RWPE1 (cell line): Measurements from ENCODE around the gene WDR35.
"Not testable (repeated sequence)": the region's sequence is repeated elsewhere in the genome, so short reads cannot be mapped to it uniquely, and the experiment has no call there.

ENCODE experiments used
- CTCF ChIA-PET: fragments of 350-600 bp; sonication (Branson Sonifier 250); formaldehyde crosslinking; extraction: SDS; loops from one replicate; lab custom pipeline; 2021; lab: Yijun Ruan, JAX
- POLR2A ChIA-PET: fragments of 400-600 bp; formaldehyde crosslinking; extraction: SDS; loops from one replicate; lab custom pipeline; 2020; ENCODE audit warnings: antibody characterized with exemption; ENCODE audit not compliant: low non-redundant PET; lab: Yijun Ruan, JAX
- DNase-seq: peaks from one replicate; pipeline ENCODE4 v3.0.0; 2012; ENCODE audit warnings: low spot score
- H3K27ac ChIP-seq: fragments of 450-650 bp; 2 replicates; pipeline ENCODE4 v1.5.1; 2017
- CTCF ChIP-seq: fragments of 450-650 bp; conservative IDR thresholded peaks from 2 replicates; pipeline ENCODE4 v1.5.1; 2017; ENCODE audit warnings: low read depth, mild to moderate bottlenecking

WDR35 gene

GRCh38 chr2:19937004-19937403 lies 52.9 kb downstream of the WDR35 start:
- ChIA-PET CTCF (no interaction called here), POLR2A (no interaction called here)
- TF ChIP-seq CTCF, result no peak
- no peak for DNase-seq
- H3K27ac ChIP-seq, result no peak overlapping the region

- no peak for DNase-seq
- no peak for TF ChIP-seq CTCF
- H3K27ac ChIP-seq, result no peak overlapping the region
- ChIA-PET CTCF (no interaction called here), POLR2A (no interaction called here)
Measured at GRCh38 chr2:19936203-19936602, 53.7 kb downstream of the WDR35 start.

GRCh38 chr2:19933351-19933981 lies 56.4 kb downstream of the WDR35 start:
- peak; percentile 59 for DNase-seq
- ChIA-PET CTCF (interaction anchor here (0.7 to 0.8 kb wide), 2 partner anchors 82 to 424 kb away, joined by 3 read pairs; no protein-coding TSS in a partner anchor), POLR2A (no interaction called here)
- TF ChIP-seq CTCF, result no peak
- H3K27ac ChIP-seq, result no peak overlapping the region; the same call in 1 of the 2 replicates

GRCh38 chr2:19932928-19933327 lies 57.0 kb downstream of the WDR35 start:
- DNase-seq, result no peak
- no peak for TF ChIP-seq CTCF
- POLR2A ChIA-PET, result no interaction called here
- CTCF ChIA-PET, result no interaction called here
- H3K27ac ChIP-seq, result no peak overlapping the region

- no peak for TF ChIP-seq CTCF
- ChIA-PET POLR2A (no interaction called here), CTCF (interaction anchor here (0.7 kb wide), 1 partner anchor 17 kb away, joined by 3 read pairs; no protein-coding TSS in a partner anchor)
Measured at GRCh38 chr2:19929226-19929625, 60.7 kb downstream of the WDR35 start.

GRCh38 chr2:19927816-19928215 lies 62.1 kb downstream of the WDR35 start:
- POLR2A ChIA-PET, DNase-seq, CTCF ChIA-PET: not testable (repeated sequence)

More at GRCh38 chr2:19929226-19929625, 60.7 kb downstream of the WDR35 start:
- no peak for DNase-seq
- H3K27ac ChIP-seq, result no peak overlapping the region

GRCh38 chr2:19924526-19924925 lies 65.4 kb downstream of the WDR35 start:
- H3K27ac ChIP-seq, POLR2A ChIA-PET, DNase-seq: not testable (repeated sequence)
- CTCF ChIA-PET, result interaction anchor here (0.8 kb wide), 1 partner anchor 12 kb away, joined by 3 read pairs; no protein-coding TSS in a partner anchor

More at GRCh38 chr2:19927816-19928215, 62.1 kb downstream of the WDR35 start:
- H3K27ac ChIP-seq, result not testable (repeated sequence)

GRCh38 chr2:19922188-19922587 lies 67.7 kb downstream of the WDR35 start:
- CTCF ChIA-PET, POLR2A ChIA-PET, H3K27ac ChIP-seq, DNase-seq: not testable (repeated sequence)
